Peyer's patch (tissue), 4 donors: ENCODE results near the gene STOML2. TPM values are rescaled to one million over a fixed set of nuclear protein-coding genes. Genes with fewer than 3 reads are reported as not detected.

Source experiments
- DNase-seq, 3 donors: peaks; one replicate each; pipeline ENCODE4 v3.0.0-alpha.2; 2017 to 2019
- H3K27ac ChIP-seq, 4 donors: fragments of 200-600 bp; sonication (generic); one replicate each; pipeline ENCODE4 v1.5.1; 2016 to 2019
- H3K27me3 ChIP-seq, 2 donors: fragments of 200-600 bp; sonication (generic); one replicate each; pipeline ENCODE4 v1.5.1; 2019
- H3K36me3 ChIP-seq, 3 donors: fragments of 200-600 bp; sonication (generic); one replicate each; pipeline ENCODE4 v1.5.1; 2016 to 2019
- H3K4me1 ChIP-seq, 4 donors: fragments of 200-600 bp; sonication (generic); one replicate each; pipeline ENCODE4 v1.5.1; 2016 to 2019
- H3K4me3 ChIP-seq, 4 donors: fragments of 200-600 bp; sonication (generic); 1 replicate in 3 of 4; 2 replicates in 1 of 4; pipeline ENCODE4 v1.5.1; 2016 to 2019; ENCODE audit warnings: mild to moderate bottlenecking in 1 of 4
- H3K9me3 ChIP-seq, 4 donors: fragments of 200-600 bp; sonication (generic); one replicate each; pipeline ENCODE4 v1.5.1; 2016 to 2019; ENCODE audit warnings: mild to moderate bottlenecking in 1 of 4
- CTCF ChIP-seq, 6 experiments: fragments of 450-650 bp in 4 of 6; fragments of 200-600 bp in 2 of 6; sonication (generic) in 1 of 6; IDR thresholded peaks; one replicate each; pipeline ENCODE4 v1.5.1; 2017 to 2019; ENCODE audit warnings: antibody characterized with exemption in 6 of 6, mild to moderate bottlenecking in 3 of 6, moderate library complexity in 1 of 6
- POLR2A ChIP-seq, 2 donors: fragments of 450-650 bp; IDR thresholded peaks; one replicate each; pipeline ENCODE4 v1.5.1; 2017; ENCODE audit warnings: antibody characterized with exemption in 2 of 2, mild to moderate bottlenecking in 2 of 2, moderate library complexity in 2 of 2
- total RNA-seq, 4 donors: library from RNA; depleted of rRNA; stranded (reverse); fragments of >200 nt; gene quantifications; one replicate each; pipeline ENCODE4 v1.1.0, GENCODE V29; 2016

STOML2 gene
- total RNA-seq, 4 donors from 2014 or later: 54.1 to 104 (median 88.7) TPM

- Histone ChIP-seq H3K4me3 (no peak overlapping the region), H3K27me3 (no peaks in the 10 kb centered on the region), H3K9me3 (no peaks in the 10 kb centered on the region), H3K4me1 (no peaks in the 10 kb centered on the region), H3K36me3 (no peaks in the 10 kb centered on the region), H3K27ac (no peak overlapping the region)
- DNase-seq: no peak
- no peak for TF ChIP-seq CTCF (IDR thresholded peaks at IDR 0.05)
- TF ChIP-seq POLR2A (IDR thresholded peaks at IDR 0.05): no peak
Observed at GRCh38 chr9:35134920-35135319, 32.0 kb upstream of the STOML2 start.

GRCh38 chr9:35116898-35117551 lies 14.1 kb upstream of the STOML2 start:
- H3K36me3 ChIP-seq: no peaks in the 10 kb centered on the region
- no peaks in the 10 kb centered on the region for H3K9me3 ChIP-seq
- TF ChIP-seq POLR2A (IDR thresholded peaks at IDR 0.05) (no peak), CTCF (IDR thresholded peaks at IDR 0.05) (peak; percentile 80 to 97 (median 96))
- DNase-seq: peak; percentile 82 to 96 (median 90)
- H3K4me3 ChIP-seq: peak overlapping the region in 3 of 4 donors; percentile 54 to 69 (median 65)
- H3K27ac ChIP-seq: peak overlapping the region; percentile 78 to 94 (median 82)
- H3K4me1 ChIP-seq: peaks cover 0 to 39% (median 17%) of the 10 kb centered on the region in 4 donors
- H3K27me3 ChIP-seq: no peaks in the 10 kb centered on the region

- Histone ChIP-seq H3K4me3 (peak overlapping the region; percentile 46 to 69 (median 60)), H3K4me1 (peaks cover 0 to 43% (median 17%) of the 10 kb centered on the region in 4 donors), H3K9me3 (no peaks in the 10 kb centered on the region), H3K27me3 (no peaks in the 10 kb centered on the region), H3K27ac (peak overlapping the region; percentile 78 to 94 (median 82)), H3K36me3 (no peaks in the 10 kb centered on the region)
- DNase-seq: no peak
- TF ChIP-seq CTCF (IDR thresholded peaks at IDR 0.05): no peak
- TF ChIP-seq POLR2A (IDR thresholded peaks at IDR 0.05): peak in 1 of 2 donors; percentile 16
Observed at GRCh38 chr9:35116539-35116897, 13.6 kb upstream of the STOML2 start.

GRCh38 chr9:35115680-35116538 lies 13.0 kb upstream of the STOML2 start, which contains the start of gene ATOSB:
Gene ATOSB (minus strand): TSS chr9:35115862. CDS start chr9:35108274, 7,588 bp downstream.
- Histone ChIP-seq H3K36me3 (no peaks in the 10 kb centered on the region), H3K27ac (peak within 1 kb of the TSS; percentile 78 to 94 (median 82)), H3K9me3 (no peaks in the 10 kb centered on the region), H3K27me3 (no peaks in the 10 kb centered on the region), H3K4me3 (peak within 1 kb of the TSS; percentile 46 to 69 (median 60)), H3K4me1 (peaks cover 0 to 45% (median 17%) of the 10 kb centered on the region in 4 donors)
- TF ChIP-seq POLR2A (IDR thresholded peaks at IDR 0.05): peak; percentile 66 to 88
- TF ChIP-seq CTCF (IDR thresholded peaks at IDR 0.05): no peak
- DNase-seq: peak; percentile 99

GRCh38 chr9:35114840-35115628 lies 12.1 kb upstream of the STOML2 start:
- TF ChIP-seq CTCF (IDR thresholded peaks at IDR 0.05): no peak
- TF ChIP-seq POLR2A (IDR thresholded peaks at IDR 0.05): peak; percentile 20 to 55
- H3K9me3 ChIP-seq: no peaks in the 10 kb centered on the region
- DNase-seq: peak; percentile 72 to 81 (median 78)
- no peaks in the 10 kb centered on the region for H3K36me3 ChIP-seq
- H3K27ac ChIP-seq: peak overlapping the region; percentile 78 to 94 (median 82)
- no peaks in the 10 kb centered on the region for H3K27me3 ChIP-seq
- H3K4me1 ChIP-seq: peaks cover 0 to 54% (median 17%) of the 10 kb centered on the region in 4 donors
- H3K4me3 ChIP-seq: peak overlapping the region; percentile 46 to 69 (median 60)
